MM.1S (cell line): ENCODE measurements around the gene MYZAP.

Source experiments
- DNase-seq: peaks from one replicate; pipeline ENCODE4 v3.0.0-alpha.2; 2015
- H2AFZ ChIP-seq: fragments of 300-600 bp; sonication (generic); 2 replicates; pipeline ENCODE4 v1.6.0; 2016; ENCODE audit warnings: antibody characterized with exemption, low read length
- H3F3A ChIP-seq: fragments of 300-600 bp; sonication (generic); 2 replicates; pipeline ENCODE4 v1.6.1; 2016; ENCODE audit warnings: mild to moderate bottlenecking, antibody characterized with exemption, low read length, moderate library complexity, mixed read lengths; ENCODE audit not compliant: insufficient read depth
- H3K27ac ChIP-seq: fragments of 300-600 bp; sonication (generic); 2 replicates; pipeline ENCODE4 v1.5.1; 2016; ENCODE audit warnings: mild to moderate bottlenecking, low read length
- H3K27me3 ChIP-seq: fragments of 300-600 bp; sonication (generic); replicated peaks from 2 replicates; pipeline ENCODE4 v1.6.0; 2016; ENCODE audit warnings: low read length; ENCODE audit not compliant: insufficient read depth
- H3K36me3 ChIP-seq: fragments of 300-600 bp; sonication (generic); replicated peaks from 2 replicates; pipeline ENCODE4 v1.6.1; 2016; ENCODE audit warnings: mild to moderate bottlenecking, low read length, mixed read lengths; ENCODE audit not compliant: insufficient read depth
- H3K4me1 ChIP-seq: fragments of 300-600 bp; sonication (generic); 2 replicates; pipeline ENCODE4 v1.6.1; 2016; ENCODE audit warnings: low read length, mixed read lengths
- H3K4me2 ChIP-seq: fragments of 300-600 bp; sonication (generic); 2 replicates; pipeline ENCODE4 v1.6.0; 2016; ENCODE audit warnings: low read depth, low read length
- H3K4me3 ChIP-seq: fragments of 300-600 bp; sonication (generic); 2 replicates; pipeline ENCODE4 v1.5.1; 2016; ENCODE audit warnings: low read length, mixed read lengths
- H3K79me2 ChIP-seq: fragments of 300-600 bp; sonication (generic); 2 replicates; pipeline ENCODE4 v1.6.1; 2016; ENCODE audit warnings: mixed run types, low read length, mixed read lengths
- H3K9ac ChIP-seq: fragments of 300-600 bp; sonication (generic); 2 replicates; pipeline ENCODE4 v1.6.1; 2016; ENCODE audit warnings: low read length, mixed read lengths
- H3K9me2 ChIP-seq: fragments of 300-600 bp; sonication (generic); replicated peaks from 2 replicates; pipeline ENCODE4 v1.6.1; 2016; ENCODE audit warnings: mild to moderate bottlenecking, low read length, mixed read lengths; ENCODE audit not compliant: insufficient read depth
- H3K9me3 ChIP-seq: fragments of 300-600 bp; sonication (generic); replicated peaks from 2 replicates; pipeline ENCODE4 v1.6.1; 2016; ENCODE audit warnings: mild to moderate bottlenecking, low read length, mixed read lengths; ENCODE audit not compliant: insufficient read depth
- H4K20me1 ChIP-seq: fragments of 300-600 bp; sonication (generic); 2 replicates; pipeline ENCODE4 v1.6.1; 2016; ENCODE audit warnings: mild to moderate bottlenecking, low read length, moderate library complexity, mixed read lengths; ENCODE audit not compliant: insufficient read depth
- EZH2 ChIP-seq: fragments of 300-600 bp; sonication (generic); optimal IDR thresholded peaks from 2 replicates; pipeline ENCODE3; 2017; ENCODE audit warnings: low read depth, mild to moderate bottlenecking, antibody characterized with exemption, low read length, mixed read lengths
- EZH2phosphoT487 ChIP-seq: fragments of 300-600 bp; sonication (generic); IDR thresholded peaks from 2 replicates; pipeline ENCODE4 v1.6.1; 2018; ENCODE audit warnings: antibody characterized with exemption, low read length
- TF ChIP-seq, protein P1 (sequence below): fragments of 300-600 bp; sonication (generic); IDR thresholded peaks from 2 replicates; pipeline ENCODE4 v1.5.1; 2016; ENCODE audit warnings: antibody characterized with exemption, low read length, mixed read lengths

Gene MYZAP

DNA sequence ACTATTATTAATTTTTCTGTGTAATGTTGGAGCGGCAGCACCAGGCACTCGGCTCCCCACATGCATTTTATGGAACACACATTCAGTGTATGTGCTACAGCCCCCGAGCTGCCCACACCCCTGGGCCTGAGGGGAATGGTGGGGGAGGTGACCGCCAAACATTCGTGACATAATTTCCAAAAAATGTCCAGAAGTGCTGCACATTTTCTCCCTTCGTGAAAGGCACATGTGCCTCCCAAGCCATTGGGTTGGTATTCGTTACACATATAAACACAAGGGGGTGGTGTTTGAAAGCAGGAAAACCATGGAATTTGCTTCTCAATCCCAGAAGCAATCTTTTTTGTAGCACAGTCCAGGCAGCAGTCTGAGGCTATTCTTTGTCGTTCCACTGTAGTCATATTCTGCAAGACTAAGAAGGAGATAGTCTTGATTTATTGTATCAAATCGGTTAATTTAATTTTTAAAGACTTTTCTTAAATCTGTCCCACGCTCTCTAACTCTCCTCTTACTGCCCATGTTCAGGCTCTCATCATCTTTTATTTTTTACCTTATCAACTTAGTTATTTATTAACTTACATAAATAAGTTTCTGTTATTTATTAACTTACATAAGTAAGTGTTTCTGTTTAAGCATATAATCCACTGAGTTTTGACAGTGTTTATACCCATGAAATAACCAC, 75.6 kb downstream of the MYZAP start:
- TF ChIP-seq, protein P1, sequence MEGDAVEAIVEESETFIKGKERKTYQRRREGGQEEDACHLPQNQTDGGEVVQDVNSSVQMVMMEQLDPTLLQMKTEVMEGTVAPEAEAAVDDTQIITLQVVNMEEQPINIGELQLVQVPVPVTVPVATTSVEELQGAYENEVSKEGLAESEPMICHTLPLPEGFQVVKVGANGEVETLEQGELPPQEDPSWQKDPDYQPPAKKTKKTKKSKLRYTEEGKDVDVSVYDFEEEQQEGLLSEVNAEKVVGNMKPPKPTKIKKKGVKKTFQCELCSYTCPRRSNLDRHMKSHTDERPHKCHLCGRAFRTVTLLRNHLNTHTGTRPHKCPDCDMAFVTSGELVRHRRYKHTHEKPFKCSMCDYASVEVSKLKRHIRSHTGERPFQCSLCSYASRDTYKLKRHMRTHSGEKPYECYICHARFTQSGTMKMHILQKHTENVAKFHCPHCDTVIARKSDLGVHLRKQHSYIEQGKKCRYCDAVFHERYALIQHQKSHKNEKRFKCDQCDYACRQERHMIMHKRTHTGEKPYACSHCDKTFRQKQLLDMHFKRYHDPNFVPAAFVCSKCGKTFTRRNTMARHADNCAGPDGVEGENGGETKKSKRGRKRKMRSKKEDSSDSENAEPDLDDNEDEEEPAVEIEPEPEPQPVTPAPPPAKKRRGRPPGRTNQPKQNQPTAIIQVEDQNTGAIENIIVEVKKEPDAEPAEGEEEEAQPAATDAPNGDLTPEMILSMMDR, result no peak
- TF ChIP-seq EZH2 (no peak), EZH2phosphoT487 (no peak)
- Histone ChIP-seq H3K79me2 (no peaks in the 10 kb centered on the region), H3K4me1 (no peaks in the 10 kb centered on the region), H3K9me3 (no peaks in the 10 kb centered on the region), H3K36me3 (no peaks in the 10 kb centered on the region), H3K4me2 (no peak overlapping the region), H3K27me3 (no peaks in the 10 kb centered on the region), H2AFZ (no peak overlapping the region), H3F3A (no peaks in the 10 kb centered on the region), H3K27ac (no peak overlapping the region), H3K9ac (no peak overlapping the region), H4K20me1 (no peaks in the 10 kb centered on the region), H3K4me3 (no peak overlapping the region), H3K9me2 (no peaks in the 10 kb centered on the region)
- no peak for DNase-seq

DNA sequence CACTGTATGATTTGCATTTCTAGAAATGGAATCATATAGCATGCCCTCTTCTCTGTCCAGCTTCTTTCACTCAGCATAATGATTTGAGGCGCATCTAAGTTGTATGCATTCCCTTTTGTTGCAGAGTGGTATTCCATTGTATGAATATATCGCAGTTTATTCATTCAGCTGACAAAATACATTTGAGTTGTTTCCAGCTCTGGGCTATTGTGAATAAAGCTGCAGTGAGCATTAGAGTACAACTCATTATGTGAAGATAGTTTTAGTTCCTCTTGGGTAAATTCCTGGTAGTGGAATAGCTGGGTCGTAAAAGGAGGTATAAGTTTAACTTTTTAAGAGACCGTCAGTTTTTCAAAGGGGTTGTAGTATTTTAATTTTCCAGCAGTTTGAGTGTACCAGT, 76.3 kb downstream of the MYZAP start:
- Histone ChIP-seq H3K79me2 (no peaks in the 10 kb centered on the region), H3K4me3 (no peak overlapping the region), H3K36me3 (no peaks in the 10 kb centered on the region), H4K20me1 (no peaks in the 10 kb centered on the region), H3K4me2 (no peak overlapping the region), H3K9me2 (no peaks in the 10 kb centered on the region), H3K27me3 (no peaks in the 10 kb centered on the region), H3K4me1 (no peaks in the 10 kb centered on the region), H3K27ac (no peak overlapping the region), H3F3A (no peaks in the 10 kb centered on the region), H3K9me3 (no peaks in the 10 kb centered on the region), H2AFZ (no peak overlapping the region), H3K9ac (no peak overlapping the region)
- DNase-seq, result no peak
- TF ChIP-seq, protein P1, result no peak
- TF ChIP-seq EZH2 (no peak), EZH2phosphoT487 (no peak)

DNA sequence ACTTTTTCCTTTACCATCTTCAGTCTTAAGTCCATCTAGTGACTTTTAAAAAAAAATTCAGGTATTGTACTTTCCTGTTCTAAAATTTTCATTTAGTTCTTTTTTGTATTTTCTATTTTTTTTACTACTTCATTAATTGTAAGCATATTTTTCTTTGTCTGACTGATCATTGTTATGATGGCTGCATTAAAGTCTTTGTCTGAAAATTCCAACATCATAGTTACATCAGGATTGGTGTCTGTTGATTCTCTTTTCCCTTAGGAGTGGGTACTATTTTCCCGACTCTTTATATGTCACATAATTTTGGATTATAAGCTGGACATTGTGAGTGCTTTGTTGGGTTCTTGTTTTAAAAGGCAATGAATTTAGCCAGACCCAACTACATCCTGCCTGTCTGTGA, 79.9 kb downstream of the MYZAP start:
- TF ChIP-seq EZH2 (no peak), EZH2phosphoT487 (no peak)
- TF ChIP-seq, protein P1, result no peak
- Histone ChIP-seq H3K27me3 (no peaks in the 10 kb centered on the region), H3K9me3 (no peaks in the 10 kb centered on the region), H4K20me1 (no peaks in the 10 kb centered on the region), H3K9me2 (no peaks in the 10 kb centered on the region), H3K36me3 (no peaks in the 10 kb centered on the region), H3K4me1 (no peaks in the 10 kb centered on the region), H2AFZ (no peak overlapping the region), H3K27ac (no peak overlapping the region), H3K4me3 (no peak overlapping the region), H3F3A (no peaks in the 10 kb centered on the region), H3K79me2 (no peaks in the 10 kb centered on the region), H3K4me2 (no peak overlapping the region), H3K9ac (no peak overlapping the region)
- no peak for DNase-seq
